ENCODE results near the gene KRTAP6-3. TPM values are rescaled to one million over a fixed set of nuclear protein-coding genes. Genes with fewer than 3 reads are reported as not detected.

The KRTAP6-3 gene
- total RNA-seq, 1 donor from 2014 or later: not detected

- Mint-ChIP-seq H3K27ac (no peak overlapping the region), H3K27me3 (no peaks in the 10 kb centered on the region), H3K36me3 (ENCODE audit: insufficient read depth) (no peaks in the 10 kb centered on the region), H3K4me3 (ENCODE audit: low read depth) (no peak overlapping the region), H3K9me3 (ENCODE audit: low read depth) (peaks cover 37% of the 10 kb centered on the region), H3K4me1 (ENCODE audit: low read depth) (no peaks in the 10 kb centered on the region)
- TF ChIP-seq, protein P1, sequence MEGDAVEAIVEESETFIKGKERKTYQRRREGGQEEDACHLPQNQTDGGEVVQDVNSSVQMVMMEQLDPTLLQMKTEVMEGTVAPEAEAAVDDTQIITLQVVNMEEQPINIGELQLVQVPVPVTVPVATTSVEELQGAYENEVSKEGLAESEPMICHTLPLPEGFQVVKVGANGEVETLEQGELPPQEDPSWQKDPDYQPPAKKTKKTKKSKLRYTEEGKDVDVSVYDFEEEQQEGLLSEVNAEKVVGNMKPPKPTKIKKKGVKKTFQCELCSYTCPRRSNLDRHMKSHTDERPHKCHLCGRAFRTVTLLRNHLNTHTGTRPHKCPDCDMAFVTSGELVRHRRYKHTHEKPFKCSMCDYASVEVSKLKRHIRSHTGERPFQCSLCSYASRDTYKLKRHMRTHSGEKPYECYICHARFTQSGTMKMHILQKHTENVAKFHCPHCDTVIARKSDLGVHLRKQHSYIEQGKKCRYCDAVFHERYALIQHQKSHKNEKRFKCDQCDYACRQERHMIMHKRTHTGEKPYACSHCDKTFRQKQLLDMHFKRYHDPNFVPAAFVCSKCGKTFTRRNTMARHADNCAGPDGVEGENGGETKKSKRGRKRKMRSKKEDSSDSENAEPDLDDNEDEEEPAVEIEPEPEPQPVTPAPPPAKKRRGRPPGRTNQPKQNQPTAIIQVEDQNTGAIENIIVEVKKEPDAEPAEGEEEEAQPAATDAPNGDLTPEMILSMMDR (IDR thresholded peaks at IDR 0.05; ENCODE audit: unreplicated experiment): no peak
- no peak for DNase-seq (ENCODE audit: low spot score, unreplicated experiment)
Measured at GRCh38 chr21:30605968-30606367, 13.7 kb downstream of the KRTAP6-3 start.

DNA sequence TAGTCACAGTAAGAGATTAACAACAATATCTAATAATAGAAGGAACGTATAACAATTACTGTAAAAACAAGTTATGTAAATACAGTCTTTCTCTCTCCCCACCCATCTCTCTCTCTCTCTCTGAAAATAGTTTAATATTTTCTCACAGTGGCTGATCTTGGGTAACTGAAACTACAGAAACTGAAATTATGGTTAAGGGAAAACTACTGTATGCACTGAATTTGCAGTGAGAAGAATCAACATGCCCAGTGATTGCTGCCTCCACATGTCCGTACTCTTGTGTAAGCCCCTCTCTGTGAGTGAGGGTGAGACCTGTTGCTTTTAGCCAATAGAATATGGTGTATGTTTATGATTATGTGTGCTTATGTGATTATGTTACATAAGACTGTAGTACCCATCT, 19.9 kb downstream of the KRTAP6-3 start:
- H3K36me3 Mint-ChIP-seq (ENCODE audit: insufficient read depth): no peaks in the 10 kb centered on the region
- peaks cover 27% of the 10 kb centered on the region for H3K9me3 Mint-ChIP-seq (ENCODE audit: low read depth)
- H3K27me3 Mint-ChIP-seq: no peaks in the 10 kb centered on the region
- no peak overlapping the region for H3K27ac Mint-ChIP-seq
- no peaks in the 10 kb centered on the region for H3K4me1 Mint-ChIP-seq (ENCODE audit: low read depth)
- no peak overlapping the region for H3K4me3 Mint-ChIP-seq (ENCODE audit: low read depth)
- TF ChIP-seq, protein P1 (IDR thresholded peaks at IDR 0.05; ENCODE audit: unreplicated experiment): no peak
- DNase-seq (ENCODE audit: low spot score, unreplicated experiment): no peak

DNA sequence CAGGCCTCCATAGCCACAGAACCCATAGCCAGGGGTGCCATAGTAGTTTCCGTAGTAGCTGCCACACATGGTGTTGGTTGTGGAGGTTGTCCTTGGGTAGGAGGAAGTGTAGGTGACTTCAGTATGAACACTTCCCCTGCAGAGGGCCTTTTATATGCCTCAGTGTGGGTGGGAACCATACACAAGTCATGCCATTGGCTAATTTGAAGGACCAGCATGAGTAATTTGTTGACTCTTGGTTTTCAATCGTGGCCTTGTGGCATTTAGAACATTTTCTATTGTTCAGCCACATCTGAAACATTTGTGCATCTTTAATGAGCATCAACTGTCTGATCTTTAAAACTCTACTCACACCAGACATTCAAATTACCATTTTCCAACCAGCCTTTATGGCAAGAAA, 21.6 kb downstream of the KRTAP6-3 start, which contains the start of gene KRTAP6-1:
KRTAP6-1 (minus strand) TSS at position 95 of the 400 bp plus-strand sequence; CDS start at position 69, 26 bp downstream.
- Mint-ChIP-seq H3K4me3 (ENCODE audit: low read depth) (no peak within 1 kb of the TSS), H3K9me3 (ENCODE audit: low read depth) (peaks cover 18% of the 10 kb centered on the region), H3K4me1 (ENCODE audit: low read depth) (no peaks in the 10 kb centered on the region), H3K36me3 (ENCODE audit: insufficient read depth) (no peaks in the 10 kb centered on the region), H3K27ac (no peak within 1 kb of the TSS), H3K27me3 (no peaks in the 10 kb centered on the region)
- TF ChIP-seq, protein P1 (IDR thresholded peaks at IDR 0.05; ENCODE audit: unreplicated experiment): no peak
- no peak for DNase-seq (ENCODE audit: low spot score, unreplicated experiment)

DNA sequence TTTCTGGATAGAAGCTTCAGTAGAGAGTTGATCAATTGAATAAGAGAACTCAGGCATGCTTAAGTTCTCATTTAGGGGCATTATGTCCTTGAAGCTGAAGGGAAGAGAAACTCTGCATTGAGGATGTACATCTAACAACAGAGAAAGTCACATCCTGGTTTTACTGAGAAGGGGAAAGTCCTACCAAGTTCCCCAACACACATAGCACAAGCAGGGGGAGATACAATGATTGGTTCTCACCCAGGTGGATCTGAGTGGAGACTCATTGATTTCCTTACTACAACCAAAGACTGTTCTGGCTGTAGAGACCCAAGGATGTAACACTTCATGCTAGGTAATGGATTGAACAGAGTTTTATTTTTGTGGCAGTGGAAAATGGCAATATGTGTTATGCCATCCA, 23.0 kb downstream of the KRTAP6-3 start:
- Mint-ChIP-seq H3K4me3 (ENCODE audit: low read depth) (no peak overlapping the region), H3K4me1 (ENCODE audit: low read depth) (no peaks in the 10 kb centered on the region), H3K36me3 (ENCODE audit: insufficient read depth) (no peaks in the 10 kb centered on the region), H3K27me3 (no peaks in the 10 kb centered on the region), H3K27ac (no peak overlapping the region), H3K9me3 (ENCODE audit: low read depth) (peaks cover 17% of the 10 kb centered on the region)
- TF ChIP-seq, protein P1 (IDR thresholded peaks at IDR 0.05; ENCODE audit: unreplicated experiment): no peak
- no peak for DNase-seq (ENCODE audit: low spot score, unreplicated experiment)

DNA sequence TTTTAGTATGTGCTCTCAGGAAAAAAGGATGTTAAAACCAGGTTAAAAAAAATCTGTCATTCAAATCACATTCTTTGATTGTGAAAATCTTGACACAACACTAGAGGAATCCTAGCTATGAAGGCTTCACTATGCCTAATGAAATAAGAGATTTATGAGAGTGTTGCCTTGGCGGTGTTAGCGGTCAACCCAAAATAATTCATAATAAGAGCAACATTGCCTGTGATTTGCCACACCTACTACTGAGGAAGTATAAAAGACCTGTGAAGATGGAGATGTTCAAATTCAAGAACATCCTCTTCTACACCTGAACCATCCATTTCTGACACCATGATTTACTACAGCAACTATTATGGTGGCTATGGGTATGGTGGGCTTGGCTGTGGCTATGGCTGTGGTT, 23.9 kb downstream of the KRTAP6-3 start, which contains the start of gene KRTAP20-1:
KRTAP20-1 (plus strand) TSS at position 301 of the 400 bp plus-strand sequence; CDS start at position 331, 30 bp downstream.
- Mint-ChIP-seq H3K4me1 (ENCODE audit: low read depth) (no peaks in the 10 kb centered on the region), H3K27me3 (no peaks in the 10 kb centered on the region), H3K9me3 (ENCODE audit: low read depth) (peaks cover 10% of the 10 kb centered on the region), H3K27ac (no peak within 1 kb of the TSS), H3K4me3 (ENCODE audit: low read depth) (no peak within 1 kb of the TSS), H3K36me3 (ENCODE audit: insufficient read depth) (no peaks in the 10 kb centered on the region)
- DNase-seq (ENCODE audit: low spot score, unreplicated experiment): no peak
- TF ChIP-seq, protein P1 (IDR thresholded peaks at IDR 0.05; ENCODE audit: unreplicated experiment): no peak

Data from progenitor cell of endocrine pancreas (in vitro differentiated cells).